ENCODE data around the gene ADRA2B.

ADRA2B gene

GRCh38 chr2:96131813-96132745 is 15.7 kb upstream of the ADRA2B start:
- Histone ChIP-seq H3K4me3 (ENCODE audit: insufficient read length, low read depth) (no peak overlapping the region), H3K9me3 (ENCODE audit: insufficient read depth, low read length) (no peaks in the 10 kb centered on the region), H3K27me3 (ENCODE audit: insufficient read depth, insufficient read length) (no peaks in the 10 kb centered on the region), H3K4me1 (ENCODE audit: insufficient read depth, insufficient read length) (peaks cover 7% of the 10 kb centered on the region), H3K9ac (ENCODE audit: insufficient read length, low read depth) (no peak overlapping the region), H3K36me3 (ENCODE audit: insufficient read depth, insufficient read length, low read length) (no peaks in the 10 kb centered on the region)
- TF ChIP-seq ZNF274 (IDR thresholded peaks at IDR 0.05; ENCODE audit: low read depth, low read length): no peak
- TF ChIP-seq SUZ12 (IDR thresholded peaks at IDR 0.05; ENCODE audit: extremely low read depth, insufficient read depth, insufficient read length): no peak
- TF ChIP-seq YY1 (IDR thresholded peaks at IDR 0.05; ENCODE audit: insufficient read depth, insufficient read length): no peak
- no peak for DNase-seq (ENCODE audit: low read depth, low spot score)

- TF ChIP-seq SUZ12 (IDR thresholded peaks at IDR 0.05; ENCODE audit: extremely low read depth, insufficient read depth, insufficient read length) (no peak), ZNF274 (IDR thresholded peaks at IDR 0.05; ENCODE audit: low read depth, low read length) (no peak), YY1 (IDR thresholded peaks at IDR 0.05; ENCODE audit: insufficient read depth, insufficient read length) (no peak)
- peaks cover 6% of the 10 kb centered on the region for H3K4me1 ChIP-seq (ENCODE audit: insufficient read depth, insufficient read length)
- DNase-seq (ENCODE audit: low read depth, low spot score): no peak
- H3K4me3 ChIP-seq (ENCODE audit: insufficient read length, low read depth): no peak overlapping the region
- H3K9ac ChIP-seq (ENCODE audit: insufficient read length, low read depth): no peak overlapping the region
- no peaks in the 10 kb centered on the region for H3K27me3 ChIP-seq (ENCODE audit: insufficient read depth, insufficient read length)
- no peaks in the 10 kb centered on the region for H3K36me3 ChIP-seq (ENCODE audit: insufficient read depth, insufficient read length, low read length)
- no peaks in the 10 kb centered on the region for H3K9me3 ChIP-seq (ENCODE audit: insufficient read depth, low read length)
Measured at GRCh38 chr2:96131152-96131812, 14.9 kb upstream of the ADRA2B start.

- no peak for TF ChIP-seq SUZ12 (IDR thresholded peaks at IDR 0.05; ENCODE audit: extremely low read depth, insufficient read depth, insufficient read length)
- TF ChIP-seq YY1 (IDR thresholded peaks at IDR 0.05; ENCODE audit: insufficient read depth, insufficient read length): no peak
- TF ChIP-seq ZNF274 (IDR thresholded peaks at IDR 0.05; ENCODE audit: low read depth, low read length): no peak
- DNase-seq (ENCODE audit: low read depth, low spot score): no peak
- no peaks in the 10 kb centered on the region for H3K36me3 ChIP-seq (ENCODE audit: insufficient read depth, insufficient read length, low read length)
- H3K9me3 ChIP-seq (ENCODE audit: insufficient read depth, low read length): no peaks in the 10 kb centered on the region
- no peak overlapping the region for H3K4me3 ChIP-seq (ENCODE audit: insufficient read length, low read depth)
- no peaks in the 10 kb centered on the region for H3K27me3 ChIP-seq (ENCODE audit: insufficient read depth, insufficient read length)
- H3K4me1 ChIP-seq (ENCODE audit: insufficient read depth, insufficient read length): peaks cover 2% of the 10 kb centered on the region
- H3K9ac ChIP-seq (ENCODE audit: insufficient read length, low read depth): no peak overlapping the region
Measured at GRCh38 chr2:96130483-96130882, 14.1 kb upstream of the ADRA2B start.

GRCh38 chr2:96129528-96130120 is 13.3 kb upstream of the ADRA2B start:
- no peak for DNase-seq (ENCODE audit: low read depth, low spot score)
- H3K4me3 ChIP-seq (ENCODE audit: insufficient read length, low read depth): no peak overlapping the region
- no peaks in the 10 kb centered on the region for H3K9me3 ChIP-seq (ENCODE audit: insufficient read depth, low read length)
- TF ChIP-seq ZNF274 (IDR thresholded peaks at IDR 0.05; ENCODE audit: low read depth, low read length): no peak
- TF ChIP-seq YY1 (IDR thresholded peaks at IDR 0.05; ENCODE audit: insufficient read depth, insufficient read length): no peak
- no peak for TF ChIP-seq SUZ12 (IDR thresholded peaks at IDR 0.05; ENCODE audit: extremely low read depth, insufficient read depth, insufficient read length)
- H3K36me3 ChIP-seq (ENCODE audit: insufficient read depth, insufficient read length, low read length): no peaks in the 10 kb centered on the region
- no peaks in the 10 kb centered on the region for H3K27me3 ChIP-seq (ENCODE audit: insufficient read depth, insufficient read length)
- H3K9ac ChIP-seq (ENCODE audit: insufficient read length, low read depth): no peak overlapping the region
- peaks cover 2% of the 10 kb centered on the region for H3K4me1 ChIP-seq (ENCODE audit: insufficient read depth, insufficient read length)

- no peak for TF ChIP-seq YY1 (IDR thresholded peaks at IDR 0.05; ENCODE audit: insufficient read depth, insufficient read length)
- H3K4me3 ChIP-seq (ENCODE audit: insufficient read length, low read depth): no peak overlapping the region
- peaks cover 2% of the 10 kb centered on the region for H3K4me1 ChIP-seq (ENCODE audit: insufficient read depth, insufficient read length)
- H3K9ac ChIP-seq (ENCODE audit: insufficient read length, low read depth): no peak overlapping the region
- H3K36me3 ChIP-seq (ENCODE audit: insufficient read depth, insufficient read length, low read length): no peaks in the 10 kb centered on the region
- H3K9me3 ChIP-seq (ENCODE audit: insufficient read depth, low read length): no peaks in the 10 kb centered on the region
- DNase-seq (ENCODE audit: low read depth, low spot score): no peak
- H3K27me3 ChIP-seq (ENCODE audit: insufficient read depth, insufficient read length): no peaks in the 10 kb centered on the region
Measured at GRCh38 chr2:96128456-96128855, 12.1 kb upstream of the ADRA2B start.

- Histone ChIP-seq H3K9ac (ENCODE audit: insufficient read length, low read depth) (no peak overlapping the region), H3K4me3 (ENCODE audit: insufficient read length, low read depth) (no peak overlapping the region), H3K36me3 (ENCODE audit: insufficient read depth, insufficient read length, low read length) (no peaks in the 10 kb centered on the region), H3K4me1 (ENCODE audit: insufficient read depth, insufficient read length) (peaks cover 4% of the 10 kb centered on the region), H3K27me3 (ENCODE audit: insufficient read depth, insufficient read length) (peaks cover under 1% of the 10 kb centered on the region), H3K9me3 (ENCODE audit: insufficient read depth, low read length) (no peaks in the 10 kb centered on the region)
- TF ChIP-seq ZNF274 (IDR thresholded peaks at IDR 0.05; ENCODE audit: low read depth, low read length): no peak
- no peak for TF ChIP-seq SUZ12 (IDR thresholded peaks at IDR 0.05; ENCODE audit: extremely low read depth, insufficient read depth, insufficient read length)
- no peak for TF ChIP-seq YY1 (IDR thresholded peaks at IDR 0.05; ENCODE audit: insufficient read depth, insufficient read length)
- no peak for DNase-seq (ENCODE audit: low read depth, low spot score)
Measured at GRCh38 chr2:96124406-96125265, 8.3 kb upstream of the ADRA2B start.

Measured in NT2/D1 (cell line).